Activated CD4-positive, CD25-positive, alpha-beta regulatory T cell treated with anti-CD3 and anti-CD28 coated beads, Interleukin-2, amount 50 U/mL, for 24 hours (primary cell): ENCODE measurements around the gene FBXO3.
A peak's percentile ranks its signal among the peaks of the same experiment; 100 is the strongest.
"Not testable (repeated sequence)": the region's sequence is repeated elsewhere in the genome, so short reads cannot be mapped to it uniquely, and the experiment has no call there.

Source experiments
- ATAC-seq, 2 donors: fragments of 150-1000 bp; cut with Tn5 transposase; one replicate each; pipeline ENCODE4 v1.10.0; 2021; ENCODE audit warnings: mild to moderate bottlenecking in 1 of 2, moderate library complexity in 1 of 2

Gene FBXO3

GRCh38 chr11:33724644-33725035 is 49.7 kb downstream of the FBXO3 start:
- no peak for ATAC-seq

- no peak for ATAC-seq
Observed at GRCh38 chr11:33723238-33723881, 51.0 kb downstream of the FBXO3 start.

DNA sequence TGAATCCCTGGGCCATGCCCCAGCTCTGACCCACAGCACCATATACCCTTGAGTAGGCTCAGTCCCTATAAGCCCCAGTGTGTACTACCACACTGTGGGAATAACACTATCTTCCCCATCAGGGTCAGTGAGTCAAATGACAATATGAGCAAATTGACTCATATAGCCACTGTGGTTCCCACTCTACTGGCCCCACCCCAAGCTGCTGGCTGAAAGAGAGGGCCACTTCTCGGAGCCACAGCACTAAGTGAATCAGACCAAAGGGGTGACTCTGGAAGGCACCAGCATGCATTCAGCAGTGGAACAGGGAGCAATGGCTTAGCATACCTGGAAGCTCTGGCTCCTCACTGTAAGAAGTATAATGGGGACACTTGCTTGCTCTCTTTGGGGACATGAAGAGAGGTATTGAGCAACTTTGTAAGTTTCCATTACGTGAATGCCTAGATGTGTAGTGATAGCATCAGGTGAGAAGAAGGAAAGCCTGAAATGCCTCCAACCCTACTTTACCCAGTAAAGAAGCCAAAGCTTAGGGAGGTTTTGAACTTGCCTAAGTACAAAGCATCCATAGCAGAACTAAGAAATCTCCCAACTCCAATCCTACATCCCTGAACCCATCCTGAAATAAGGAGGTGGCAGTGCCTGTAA is 51.6 kb downstream of the FBXO3 start:
- ATAC-seq: peak; percentile 92 to 93

DNA sequence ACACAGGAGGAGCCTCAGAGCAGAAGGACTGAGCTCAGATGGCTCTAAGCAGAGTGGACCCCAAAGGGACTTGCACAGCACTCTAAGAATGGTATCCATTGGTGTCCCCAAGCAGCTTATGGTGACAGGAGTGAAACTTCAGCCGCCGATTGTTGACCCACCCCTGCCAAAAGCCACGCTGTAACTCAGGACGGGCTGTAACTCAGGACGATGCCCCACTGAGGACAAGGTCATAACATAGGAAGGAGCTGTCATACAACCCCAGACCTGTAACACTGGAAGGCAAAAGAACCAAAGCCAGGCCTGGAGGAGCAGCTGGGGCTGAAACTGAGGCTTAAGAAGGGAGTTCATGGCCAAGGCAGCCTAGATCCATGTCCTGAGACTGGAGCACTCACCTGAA is 52.3 kb downstream of the FBXO3 start:
- ATAC-seq: no peak

- ATAC-seq: peak in 1 of 2 donors; percentile 7
Observed at GRCh38 chr11:33721426-33721825, 52.9 kb downstream of the FBXO3 start.

GRCh38 chr11:33719587-33719986 is 54.7 kb downstream of the FBXO3 start:
- ATAC-seq: no peak

DNA sequence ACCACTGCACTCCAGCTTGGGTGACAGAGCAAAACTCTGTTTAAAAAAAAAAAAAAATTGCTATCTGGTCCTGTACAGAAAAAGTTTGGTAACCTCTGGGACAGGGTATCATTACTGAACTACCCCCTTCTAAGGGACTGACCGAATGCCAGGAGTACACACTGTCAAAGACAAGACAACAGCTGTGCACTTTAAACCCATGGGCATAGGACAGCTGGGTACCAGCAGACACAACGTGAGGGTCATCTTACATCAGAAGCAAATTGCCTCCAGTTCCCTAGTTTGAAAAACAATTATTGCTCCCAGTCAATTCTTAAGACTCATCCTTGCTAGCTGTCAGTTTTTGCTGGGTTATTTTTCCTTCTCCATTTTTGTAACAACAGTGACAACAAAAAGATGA is 55.9 kb downstream of the FBXO3 start:
- no peak for ATAC-seq

DNA sequence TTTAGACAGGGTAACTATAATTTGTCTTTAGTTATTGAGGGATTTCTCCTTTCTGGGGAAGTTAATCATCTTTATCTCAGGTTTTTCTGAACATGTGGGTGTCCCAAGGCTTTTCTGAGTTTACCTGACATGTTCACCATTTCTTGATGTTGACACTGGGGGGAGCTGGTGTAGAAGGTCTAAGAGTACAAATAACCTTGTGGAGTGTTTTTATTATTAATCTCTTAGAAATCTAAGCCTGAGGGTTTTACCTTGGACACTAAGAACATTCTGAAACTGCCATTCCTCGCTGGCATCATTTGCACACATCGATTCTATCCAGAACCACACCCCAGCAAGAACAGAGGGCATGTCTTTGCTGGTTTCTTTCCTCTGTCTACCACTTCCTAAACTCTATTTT is 58.1 kb downstream of the FBXO3 start:
- ATAC-seq: no peak

DNA sequence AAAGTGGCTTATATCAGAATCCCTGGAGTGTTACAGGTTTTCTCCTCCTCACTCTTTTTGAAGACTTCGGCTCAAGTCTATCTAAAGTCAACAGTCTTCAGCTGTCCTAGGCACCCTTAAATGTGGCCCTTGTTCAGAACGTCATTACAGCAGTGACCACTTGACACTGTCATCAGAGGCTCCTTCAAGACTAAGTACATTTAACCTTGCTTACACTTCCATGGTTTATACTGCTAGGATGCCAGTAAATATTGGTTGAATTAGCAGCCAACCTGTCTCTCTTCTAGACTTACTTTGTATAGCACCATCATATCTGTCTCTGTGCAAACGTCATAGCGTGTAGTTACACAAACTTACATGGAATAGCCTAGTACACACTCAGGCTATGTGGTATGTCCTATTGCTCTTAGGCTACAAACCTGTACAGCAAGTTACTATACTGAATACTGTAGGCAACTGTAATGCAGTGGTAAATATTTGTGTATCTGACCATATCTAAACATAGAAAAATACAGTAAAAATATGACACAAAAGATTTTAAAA is 60.4 kb downstream of the FBXO3 start:
- ATAC-seq: no peak

DNA sequence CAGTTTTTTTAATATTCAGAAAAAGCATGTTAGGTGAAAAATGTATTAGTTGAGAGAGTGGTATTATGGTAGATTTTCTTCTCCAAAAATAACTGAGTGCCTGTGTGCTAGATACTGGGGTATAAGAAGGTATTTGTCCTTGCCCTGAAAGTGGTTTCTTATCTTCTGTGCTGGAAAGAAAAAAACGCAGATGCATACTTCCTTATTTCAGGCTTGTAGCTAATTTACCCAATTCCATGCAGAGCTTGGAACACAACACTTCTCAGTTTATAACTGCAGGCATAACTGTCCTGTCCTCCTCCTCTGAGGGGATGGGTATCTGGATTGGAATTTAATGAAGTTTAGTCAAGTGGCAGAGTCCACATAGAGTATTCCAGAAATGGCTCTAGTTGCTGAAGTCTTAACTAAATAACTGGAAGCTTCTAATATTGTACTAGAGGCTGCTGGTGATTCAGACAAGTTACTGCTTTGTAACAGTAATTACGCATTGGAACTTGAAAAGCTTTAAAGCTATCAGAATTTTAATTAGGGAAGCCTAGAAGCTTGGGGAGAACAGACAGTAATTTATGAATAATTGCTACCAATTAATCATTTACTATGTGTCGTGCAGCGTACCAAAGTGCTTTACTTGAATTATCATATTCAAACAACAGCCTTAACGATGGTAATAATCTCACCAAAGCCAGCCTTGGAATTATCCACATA is 61.0 kb downstream of the FBXO3 start:
- no peak for ATAC-seq

- ATAC-seq: no peak
Observed at GRCh38 chr11:33712436-33712835, 61.9 kb downstream of the FBXO3 start.

DNA sequence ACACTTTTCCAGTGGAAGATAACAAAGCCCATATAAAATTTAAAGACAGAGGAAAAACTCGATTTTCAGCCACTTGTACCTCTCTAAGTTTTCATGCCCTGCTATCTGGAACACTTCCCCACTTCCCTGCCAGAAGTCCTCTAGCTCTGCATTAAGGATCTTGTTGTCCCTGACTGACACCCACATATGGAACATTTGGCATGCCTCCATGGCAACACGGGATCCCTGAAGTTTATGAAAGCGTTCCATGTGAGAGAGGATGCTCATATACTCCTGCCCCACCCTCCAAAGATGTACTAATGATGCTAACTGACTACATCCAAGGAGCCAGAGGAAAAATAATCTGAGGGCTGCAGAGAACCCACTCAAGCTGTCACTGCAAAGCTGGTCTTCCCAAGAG is 64.9 kb downstream of the FBXO3 start:
- ATAC-seq: no peak

GRCh38 chr11:33708985-33709384 is 65.3 kb downstream of the FBXO3 start:
- ATAC-seq: no peak

- not testable (repeated sequence) for ATAC-seq
Observed at GRCh38 chr11:33707831-33708230, 66.5 kb downstream of the FBXO3 start.

GRCh38 chr11:33706966-33707365 is 67.4 kb downstream of the FBXO3 start:
- no peak for ATAC-seq

- ATAC-seq: no peak
Observed at GRCh38 chr11:33706546-33706945, 67.8 kb downstream of the FBXO3 start.

- ATAC-seq: no peak
Observed at GRCh38 chr11:33704240-33705002, 69.9 kb downstream of the FBXO3 start.

- ATAC-seq: no peak
Observed at GRCh38 chr11:33703788-33704187, 70.5 kb downstream of the FBXO3 start.

DNA sequence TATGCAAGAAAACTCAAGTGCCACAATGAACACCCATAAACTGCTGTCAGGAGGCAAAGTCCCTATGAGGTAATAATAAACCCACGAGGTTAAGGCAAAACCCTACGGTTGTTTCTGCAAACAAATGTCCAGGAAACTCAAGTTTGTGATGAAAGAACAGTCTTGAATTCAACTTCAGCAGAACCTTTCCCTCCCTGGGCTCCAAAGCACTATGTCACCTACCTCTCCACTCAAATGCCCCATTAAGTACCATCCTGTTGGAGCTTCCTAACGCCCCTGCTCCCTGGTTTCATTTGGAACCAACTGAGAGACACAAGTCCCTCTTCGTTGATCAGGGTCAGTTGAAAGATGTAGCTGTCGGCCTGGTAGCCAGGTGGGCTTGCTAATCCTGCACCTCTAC is 71.1 kb downstream of the FBXO3 start:
- ATAC-seq: no peak

DNA sequence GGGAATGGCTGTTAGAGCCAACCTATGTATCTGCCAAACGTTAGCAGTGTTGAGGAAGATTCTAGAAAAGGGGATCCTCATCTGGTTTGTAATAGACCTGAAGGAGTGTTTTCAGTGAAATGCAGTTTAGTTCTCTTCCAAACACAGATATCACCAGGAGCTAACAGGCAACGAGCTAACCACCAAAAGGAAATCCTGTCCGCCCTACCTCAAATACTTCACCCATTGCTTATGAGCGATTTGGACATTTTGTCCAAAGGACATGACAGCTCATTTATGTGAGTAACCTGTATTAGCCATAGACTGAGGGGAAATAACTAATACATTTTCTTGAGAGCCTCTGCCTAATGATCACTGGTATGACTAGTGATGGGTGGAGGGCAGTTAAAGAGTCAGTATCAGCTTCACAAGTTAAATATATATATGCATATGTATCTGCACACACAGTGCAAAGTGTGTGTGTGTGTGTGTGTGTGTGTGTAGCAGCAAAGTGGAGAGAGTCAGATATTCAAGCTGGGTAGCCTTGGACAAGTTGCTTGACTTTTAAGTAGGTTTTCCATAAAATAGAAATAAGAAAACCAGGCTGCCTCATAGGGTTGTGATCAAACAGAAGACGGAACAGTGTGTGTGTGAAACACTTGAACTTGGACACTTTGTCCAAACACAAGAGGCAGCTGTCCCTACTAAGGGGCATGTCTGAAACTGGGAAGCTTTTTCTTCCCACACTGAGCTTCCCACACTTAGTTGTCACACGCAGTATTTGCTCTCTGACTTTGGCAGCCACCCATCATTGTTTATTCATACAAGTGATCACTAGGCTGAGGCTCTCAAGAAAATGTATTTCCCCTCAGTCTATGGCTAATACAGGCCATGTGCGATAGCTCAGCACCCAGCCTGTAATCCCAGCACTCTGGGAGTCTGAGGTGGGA is 72.8 kb downstream of the FBXO3 start:
- ATAC-seq: no peak

- peak; percentile 89 to 93 for ATAC-seq
Observed at GRCh38 chr11:33700502-33701271, 73.6 kb downstream of the FBXO3 start, which contains the start of gene C11orf91. TSS of gene C11orf91 (minus strand) at chr11:33700826. CDS start at chr11:33700740, 86 bp downstream.
